ENCODE data around the gene CNNM1.
A peak's percentile ranks its signal among the peaks of the same experiment; 100 is the strongest.

Gene CNNM1

DNA sequence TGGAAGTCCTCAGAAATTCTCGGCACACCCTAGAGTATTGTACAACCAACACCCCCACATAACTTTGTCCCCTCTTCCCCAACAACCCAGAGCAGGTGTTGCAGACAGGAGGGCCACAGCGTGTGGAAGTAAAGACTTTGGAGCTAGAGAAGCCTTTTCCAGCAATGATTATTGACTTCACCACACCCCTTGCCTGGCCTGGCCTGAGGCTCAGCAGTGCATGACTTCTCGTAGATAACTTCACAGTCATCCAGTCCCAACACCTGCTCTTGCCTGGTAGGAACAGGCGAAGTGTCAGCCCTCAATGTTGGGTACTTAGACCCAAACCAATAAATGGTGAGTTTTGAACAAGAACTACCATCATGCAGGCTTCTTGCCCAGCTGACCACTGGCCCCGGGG lies 64.5 kb downstream of the CNNM1 start:
- H3K4me3 ChIP-seq (ENCODE audit: low read depth, low read length) = no peak overlapping the region
- TF ChIP-seq, protein P1, sequence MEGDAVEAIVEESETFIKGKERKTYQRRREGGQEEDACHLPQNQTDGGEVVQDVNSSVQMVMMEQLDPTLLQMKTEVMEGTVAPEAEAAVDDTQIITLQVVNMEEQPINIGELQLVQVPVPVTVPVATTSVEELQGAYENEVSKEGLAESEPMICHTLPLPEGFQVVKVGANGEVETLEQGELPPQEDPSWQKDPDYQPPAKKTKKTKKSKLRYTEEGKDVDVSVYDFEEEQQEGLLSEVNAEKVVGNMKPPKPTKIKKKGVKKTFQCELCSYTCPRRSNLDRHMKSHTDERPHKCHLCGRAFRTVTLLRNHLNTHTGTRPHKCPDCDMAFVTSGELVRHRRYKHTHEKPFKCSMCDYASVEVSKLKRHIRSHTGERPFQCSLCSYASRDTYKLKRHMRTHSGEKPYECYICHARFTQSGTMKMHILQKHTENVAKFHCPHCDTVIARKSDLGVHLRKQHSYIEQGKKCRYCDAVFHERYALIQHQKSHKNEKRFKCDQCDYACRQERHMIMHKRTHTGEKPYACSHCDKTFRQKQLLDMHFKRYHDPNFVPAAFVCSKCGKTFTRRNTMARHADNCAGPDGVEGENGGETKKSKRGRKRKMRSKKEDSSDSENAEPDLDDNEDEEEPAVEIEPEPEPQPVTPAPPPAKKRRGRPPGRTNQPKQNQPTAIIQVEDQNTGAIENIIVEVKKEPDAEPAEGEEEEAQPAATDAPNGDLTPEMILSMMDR (conservative IDR thresholded peaks at IDR 0.05; ENCODE audit: low read depth, low read length) = no peak
- DNase-seq (ENCODE audit: low read depth) = no peak

DNA sequence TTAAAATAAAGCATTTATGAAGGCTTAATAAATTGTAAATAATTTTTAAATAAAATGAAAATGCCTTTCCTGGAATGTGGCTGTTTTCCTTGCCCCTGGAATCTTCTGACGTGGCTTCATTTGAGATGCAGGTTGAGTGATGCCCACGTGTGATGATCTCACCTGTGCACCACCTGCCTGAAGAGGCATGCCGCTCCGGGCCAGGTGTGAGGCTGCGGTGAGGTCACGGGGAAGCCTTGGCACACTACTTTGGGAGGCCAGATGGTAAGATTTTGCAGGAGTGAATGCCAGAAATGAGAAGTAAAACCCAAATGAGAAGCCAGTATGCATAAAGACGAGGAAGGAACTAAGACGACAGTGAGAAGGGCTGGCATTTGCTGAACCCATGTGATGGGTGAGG lies 65.1 kb downstream of the CNNM1 start:
- DNase-seq (ENCODE audit: low read depth) = no peak
- TF ChIP-seq, protein P1 (conservative IDR thresholded peaks at IDR 0.05; ENCODE audit: low read depth, low read length) = no peak
- no peak overlapping the region for H3K4me3 ChIP-seq (ENCODE audit: low read depth, low read length)

DNA sequence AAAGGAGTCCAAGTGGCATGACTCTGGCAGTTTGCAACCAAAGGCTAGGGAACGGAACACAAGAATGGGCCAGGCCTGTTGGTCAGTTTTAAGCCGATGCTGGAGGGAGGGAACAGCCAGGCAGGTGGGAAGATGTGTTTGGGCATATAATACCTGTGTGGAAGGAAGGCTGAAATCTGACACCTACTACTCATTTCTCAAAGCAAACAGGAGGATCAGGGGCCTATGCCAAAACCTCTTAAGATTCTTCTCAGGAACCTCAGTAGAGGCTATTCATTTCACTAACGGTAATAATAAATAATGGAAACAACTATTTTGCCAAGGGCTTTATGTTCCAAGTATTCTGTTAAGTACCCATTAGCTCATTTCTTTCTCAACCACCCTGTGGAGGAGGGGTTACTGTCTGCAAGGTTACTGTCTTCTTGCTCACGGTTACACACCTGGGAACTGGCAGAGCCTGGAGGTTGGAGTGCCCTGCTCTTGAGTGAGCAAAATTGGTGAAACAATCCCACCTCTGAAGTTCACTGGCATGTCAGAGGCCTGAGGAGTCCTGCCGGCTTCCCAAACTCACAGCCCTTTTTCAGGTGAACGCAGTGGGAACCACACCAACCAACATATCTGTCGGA lies 65.7 kb downstream of the CNNM1 start:
- TF ChIP-seq, protein P1 (conservative IDR thresholded peaks at IDR 0.05; ENCODE audit: low read depth, low read length) = no peak
- DNase-seq (ENCODE audit: low read depth) = no peak
- no peak overlapping the region for H3K4me3 ChIP-seq (ENCODE audit: low read depth, low read length)

DNA sequence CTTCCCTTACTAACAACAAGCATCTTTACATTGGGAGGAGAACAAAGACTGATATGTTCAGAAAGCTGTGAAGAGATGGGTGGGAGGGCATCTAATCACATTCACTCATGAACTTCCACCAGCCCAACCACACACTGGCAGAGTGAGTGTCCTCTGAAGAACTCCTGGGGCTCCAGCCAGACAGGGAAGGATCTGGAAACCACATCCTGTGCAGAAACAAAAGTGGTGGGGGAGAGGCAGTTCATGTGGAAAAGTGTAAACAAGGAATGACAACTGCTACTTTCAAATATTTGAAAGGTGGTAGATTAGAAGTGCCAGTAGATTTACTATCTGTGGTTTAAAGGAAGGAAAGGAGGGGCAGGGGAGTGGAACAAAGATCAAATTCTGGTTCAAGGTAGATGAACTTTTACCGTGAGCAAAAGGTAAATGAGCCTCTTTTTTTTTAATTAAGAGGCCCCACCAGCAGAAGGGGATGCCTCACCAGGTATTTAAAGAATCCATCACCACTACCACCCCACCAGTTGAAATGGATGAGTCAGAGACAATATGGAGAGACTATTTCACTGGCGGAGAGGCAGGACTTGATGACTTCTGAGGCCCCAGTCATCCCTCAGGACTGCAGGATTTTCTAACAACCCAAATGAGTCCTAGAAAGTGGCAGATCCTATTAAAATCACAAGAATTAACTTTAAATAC lies 66.7 kb downstream of the CNNM1 start:
- TF ChIP-seq, protein P1 (conservative IDR thresholded peaks at IDR 0.05; ENCODE audit: low read depth, low read length) = no peak
- H3K4me3 ChIP-seq (ENCODE audit: low read depth, low read length) = no peak overlapping the region
- peak; percentile 69 for DNase-seq (ENCODE audit: low read depth)

DNA sequence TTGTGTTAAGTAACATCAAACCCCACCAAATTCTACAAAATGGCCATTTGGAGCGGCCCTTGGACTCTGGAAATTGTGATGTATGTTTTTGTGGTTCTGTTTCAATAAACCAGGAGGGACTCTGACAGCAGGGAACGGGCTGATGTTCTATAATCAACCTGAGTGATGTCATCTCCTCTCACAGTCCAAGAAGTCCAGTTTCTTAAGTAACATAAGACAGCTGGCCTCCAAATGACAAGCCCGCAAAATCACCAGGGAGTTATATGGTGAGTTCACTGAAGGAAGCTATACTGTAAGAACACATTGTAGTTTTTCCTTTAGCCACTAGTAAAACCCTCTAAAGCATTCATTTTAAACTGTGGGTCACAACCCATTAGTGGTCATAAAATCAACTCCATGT lies 67.3 kb downstream of the CNNM1 start:
- TF ChIP-seq, protein P1 (conservative IDR thresholded peaks at IDR 0.05; ENCODE audit: low read depth, low read length) = no peak
- DNase-seq (ENCODE audit: low read depth) = peak; percentile 75
- no peak overlapping the region for H3K4me3 ChIP-seq (ENCODE audit: low read depth, low read length)

DNA sequence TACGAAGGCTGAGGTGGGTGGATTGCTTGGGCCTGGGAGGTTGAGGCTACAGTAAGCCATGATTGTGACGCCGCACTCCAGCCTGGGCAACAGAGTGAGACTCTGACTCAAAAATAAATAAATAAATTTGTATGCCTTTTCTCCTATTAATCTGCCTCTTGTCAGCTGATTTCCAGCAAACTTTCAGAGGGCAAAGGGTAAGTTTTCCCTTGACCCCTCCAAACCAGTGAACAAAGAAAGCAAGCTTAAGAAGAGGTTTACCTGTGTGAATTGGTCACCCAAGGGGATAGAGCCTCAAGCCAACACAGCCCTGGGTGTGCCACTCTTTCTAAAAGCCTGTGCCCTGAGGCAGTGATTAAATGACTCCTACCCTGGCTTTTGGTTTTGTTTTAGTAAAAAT lies 70.5 kb downstream of the CNNM1 start:
- DNase-seq (ENCODE audit: low read depth) = no peak
- H3K4me3 ChIP-seq (ENCODE audit: low read depth, low read length) = no peak overlapping the region
- TF ChIP-seq, protein P1 (conservative IDR thresholded peaks at IDR 0.05; ENCODE audit: low read depth, low read length) = no peak

DNA sequence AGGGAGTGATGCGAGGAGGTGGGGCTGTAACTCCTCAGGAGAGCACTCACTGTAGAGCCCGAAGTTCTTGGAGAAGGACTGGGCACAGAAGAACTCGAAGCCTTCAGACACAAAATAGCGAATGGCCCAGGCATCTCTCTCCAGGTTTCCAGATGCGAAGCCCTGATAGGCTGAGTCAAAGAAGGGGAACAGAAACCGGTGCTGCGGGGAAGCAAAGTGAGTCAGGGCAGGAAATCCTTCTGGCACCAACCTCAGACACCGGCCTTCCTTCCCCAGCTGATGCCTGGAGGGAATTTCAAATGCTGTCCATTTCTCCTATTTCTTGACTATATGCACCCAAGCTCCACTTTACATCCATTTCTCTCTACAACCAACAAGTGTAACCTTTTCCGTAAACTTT lies 74.5 kb downstream of the CNNM1 start:
- TF ChIP-seq, protein P1 (conservative IDR thresholded peaks at IDR 0.05; ENCODE audit: low read depth, low read length) = no peak
- DNase-seq (ENCODE audit: low read depth) = no peak
- no peak overlapping the region for H3K4me3 ChIP-seq (ENCODE audit: low read depth, low read length)
